Spleen (tissue), 11 donors: ENCODE measurements around the gene SDC1. TPM values are rescaled to one million over a fixed set of nuclear protein-coding genes. Genes with fewer than 3 reads are reported as not detected.

Experiments used
- DNase-seq: peaks from one replicate; pipeline ENCODE4 v3.0.0-alpha.2; 2020
- H3K27ac ChIP-seq, 8 donors: fragments of 200-600 bp; sonication (generic) in 7 of 8; 1 replicate in 4 of 8; 2 replicates in 4 of 8; pipeline versions ENCODE4 v1.5.0 to v1.8.0; 2016 to 2021; ENCODE audit warnings: inconsistent platforms in 4 of 8, mild to moderate bottlenecking in 4 of 8, moderate library complexity in 1 of 8
- H3K27me3 ChIP-seq, 7 donors: fragments of 200-600 bp; sonication (generic) in 6 of 7; replicated peaks in 1 of 7; 1 replicate in 4 of 7; 2 replicates in 3 of 7; pipeline versions ENCODE4 v1.5.0 to v1.8.0; 2016 to 2021; ENCODE audit warnings: inconsistent platforms in 3 of 7, mild to moderate bottlenecking in 1 of 7
- H3K36me3 ChIP-seq, 6 donors: fragments of 200-600 bp; sonication (generic) in 5 of 6; 1 replicate in 4 of 6; 2 replicates in 2 of 6; pipeline versions ENCODE4 v1.5.0 to v1.8.0; 2016 to 2021; ENCODE audit warnings: inconsistent platforms in 2 of 6
- H3K4me1 ChIP-seq, 6 donors: fragments of 200-600 bp; sonication (generic) in 5 of 6; 1 replicate in 3 of 6; 2 replicates in 3 of 6; pipeline versions ENCODE4 v1.5.0 to v1.8.0; 2016 to 2021; ENCODE audit warnings: inconsistent platforms in 3 of 6
- H3K4me3 ChIP-seq, 8 donors: fragments of 200-600 bp; sonication (generic) in 7 of 8; 1 replicate in 4 of 8; 2 replicates in 4 of 8; pipeline versions ENCODE4 v1.5.0 to v1.8.0; 2016 to 2021; ENCODE audit warnings: inconsistent platforms in 4 of 8, mild to moderate bottlenecking in 4 of 8, moderate library complexity in 2 of 8
- H3K9me3 ChIP-seq, 8 donors: fragments of 200-600 bp; sonication (generic) in 7 of 8; 1 replicate in 4 of 8; 2 replicates in 4 of 8; pipeline versions ENCODE4 v1.5.0 to v1.8.0; 2016 to 2021; ENCODE audit warnings: inconsistent platforms in 4 of 8
- CTCF ChIP-seq, 11 experiments: fragments of 200-600 bp in 7 of 11; fragments of 450-650 bp in 4 of 11; sonication (generic) in 4 of 11; IDR thresholded peaks in 8 of 11; conservative IDR thresholded peaks in 3 of 11; 1 replicate in 7 of 11; 2 replicates in 4 of 11; pipeline versions ENCODE4 v1.4.0 to v1.8.0; 2016 to 2021; ENCODE audit warnings: antibody characterized with exemption in 11 of 11, inconsistent platforms in 4 of 11, mild to moderate bottlenecking in 1 of 11
- POLR2A ChIP-seq, 3 donors: fragments of 450-650 bp; IDR thresholded peaks; one replicate each; pipeline ENCODE4 v1.5.1; 2017; ENCODE audit warnings: antibody characterized with exemption in 3 of 3, mild to moderate bottlenecking in 1 of 3
- POLR2AphosphoS5 ChIP-seq, 3 donors: sonication (generic); formaldehyde crosslinking; IDR thresholded peaks; one replicate each; pipeline ENCODE4 v1.5.1; 2017; ENCODE audit warnings: antibody characterized with exemption in 3 of 3
- WGBS, 5 donors: extraction: QIAGEN DNeasy Blood & Tissue Kit in 3 of 5; methylation state at CpG; one replicate each; pipeline versions ENCODE4 v1.1.5 to v1.1.7; 2013 to 2018; 5-methylcytosine and 5-hydroxymethylcytosine counted together
- intact Hi-C: fragments of 100-400 bp; cut with DNase I; formaldehyde crosslinking; loops from one replicate; pipeline ENCODE4 v1.15.0; 2023; ENCODE audit warnings: low total_unique reads
- polyA plus RNA-seq, 3 donors: library from polyadenylated mRNA; stranded (reverse); fragments of 200-250 nt; gene quantifications; one replicate each; pipeline ENCODE4 v1.2.1, GENCODE V29; 2013
- total RNA-seq, 7 donors: library from RNA; depleted of rRNA in 3 of 7; stranded (reverse); fragments of >200 nt in 3 of 7; fragmentation: NEBNext Ultra II Directional in 4 of 7; extraction: Animal tissue kit (Norgen Biotek cat#: 25700) in 4 of 7; gene quantifications; one replicate each; pipeline versions ENCODE4 v1.1.0 to v1.2.1, GENCODE V29; 2016 to 2021
- donor health status: healthy with polysubstance abuse.
- donor health status: DM: no; HTN: no; CAD: no; lungs with moderate emphysema.
- donor health status: DM: no; HTN: no; CAD: no.
- donor health status: Bipolar disorder and iron deficiency.
- donor health status: healthy.
- donor health status: DM: no; HTN: no; CAD: no.
- donor health status: DM: yes; HTN: yes; CAD: no.

SDC1 gene
- total and polyA plus RNA-seq, 10 donors: 0.54 to 43.8 (median 15.3) TPM

- H3K27me3 ChIP-seq: peaks cover 0 to 21% (median 3%) of the 10 kb centered on the region in 7 donors
- H3K36me3 ChIP-seq: no peaks in the 10 kb centered on the region
- 67 to 80% (median 74%) methylated on average over 10 of the region's 10 CpGs for WGBS, 5 donors
- no peak for DNase-seq
- H3K4me1 ChIP-seq: no peaks in the 10 kb centered on the region
- H3K9me3 ChIP-seq: no peaks in the 10 kb centered on the region
- H3K27ac ChIP-seq: no peak overlapping the region
- TF ChIP-seq POLR2AphosphoS5 (IDR thresholded peaks at IDR 0.05): no peak
- no peak for TF ChIP-seq POLR2A (IDR thresholded peaks at IDR 0.05)
- TF ChIP-seq CTCF (IDR thresholded peaks at IDR 0.05 in 8 of 11, conservative IDR thresholded peaks at IDR 0.05 in 3 of 11): no peak
- H3K4me3 ChIP-seq: no peak overlapping the region
- intact Hi-C loops: no loop called here
Observed at GRCh38 chr2:20164061-20164733, 60.7 kb downstream of the SDC1 start.

GRCh38 chr2:20159411-20160070, 65.4 kb downstream of the SDC1 start:
- H3K4me1 ChIP-seq: peaks cover 0 to 7% (median 0%) of the 10 kb centered on the region in 6 donors
- H3K27ac ChIP-seq: no peak overlapping the region
- 77 to 92% (median 83%) methylated on average over 2 of the region's 2 CpGs for WGBS, 5 donors
- intact Hi-C loops: no loop called here
- peaks cover 0 to 7% (median 0%) of the 10 kb centered on the region in 7 donors for H3K27me3 ChIP-seq
- no peak overlapping the region for H3K4me3 ChIP-seq
- no peaks in the 10 kb centered on the region for H3K36me3 ChIP-seq
- H3K9me3 ChIP-seq: no peaks in the 10 kb centered on the region
- TF ChIP-seq POLR2AphosphoS5 (IDR thresholded peaks at IDR 0.05) (no peak), POLR2A (IDR thresholded peaks at IDR 0.05) (no peak), CTCF (IDR thresholded peaks at IDR 0.05 in 8 of 11, conservative IDR thresholded peaks at IDR 0.05 in 3 of 11) (no peak)
- DNase-seq: no peak

GRCh38 chr2:20157193-20157891, 67.6 kb downstream of the SDC1 start:
- no peaks in the 10 kb centered on the region for H3K36me3 ChIP-seq
- H3K9me3 ChIP-seq: no peaks in the 10 kb centered on the region
- no peak overlapping the region for H3K4me3 ChIP-seq
- peaks cover 0 to 7% (median 0%) of the 10 kb centered on the region in 7 donors for H3K27me3 ChIP-seq
- no peak overlapping the region for H3K27ac ChIP-seq
- WGBS, 5 donors: 36 to 54% (median 43%) methylated on average over 8 of the region's 8 CpGs
- DNase-seq: no peak
- H3K4me1 ChIP-seq: peaks cover 0 to 7% (median 0%) of the 10 kb centered on the region in 6 donors
- intact Hi-C loops: no loop called here
- TF ChIP-seq POLR2AphosphoS5 (IDR thresholded peaks at IDR 0.05) (no peak), POLR2A (IDR thresholded peaks at IDR 0.05) (no peak), CTCF (IDR thresholded peaks at IDR 0.05 in 8 of 11, conservative IDR thresholded peaks at IDR 0.05 in 3 of 11) (no peak)

GRCh38 chr2:20156836-20157192, 68.1 kb downstream of the SDC1 start:
- no peak for DNase-seq
- Histone ChIP-seq H3K27ac (no peak overlapping the region), H3K9me3 (no peaks in the 10 kb centered on the region), H3K36me3 (no peaks in the 10 kb centered on the region), H3K27me3 (peaks cover 0 to 7% (median 0%) of the 10 kb centered on the region in 7 donors), H3K4me1 (peaks cover 0 to 7% (median 0%) of the 10 kb centered on the region in 6 donors), H3K4me3 (no peak overlapping the region)
- intact Hi-C loops: no loop called here
- WGBS, 5 donors: 54 to 82% (median 68%) methylated on average over 3 of the region's 3 CpGs
- TF ChIP-seq POLR2A (IDR thresholded peaks at IDR 0.05) (no peak), POLR2AphosphoS5 (IDR thresholded peaks at IDR 0.05) (no peak), CTCF (IDR thresholded peaks at IDR 0.05 in 8 of 11, conservative IDR thresholded peaks at IDR 0.05 in 3 of 11) (no peak)
